HPDE6-E6E7 (cell line): ENCODE measurements around the gene TMEM121B.

Experiments
- DNase-seq: peaks from one replicate; pipeline ENCODE4 v3.0.0; 2011; ENCODE audit warnings: missing footprints; ENCODE audit errors: extremely low spot score

Gene TMEM121B

GRCh38 chr22:17110791-17111550, 10.2 kb downstream of the TMEM121B start:
- no peak for DNase-seq

- no peak for DNase-seq
These were observed 11.2 kb downstream of the TMEM121B start for GRCh38 chr22:17109976-17110375.

- no peak for DNase-seq
These were observed 11.9 kb downstream of the TMEM121B start for GRCh38 chr22:17109113-17109865.

GRCh38 chr22:17108256-17109112, 12.7 kb downstream of the TMEM121B start:
- no peak for DNase-seq

- no peak for DNase-seq
These were observed 13.7 kb downstream of the TMEM121B start for GRCh38 chr22:17107547-17107810.

- no peak for DNase-seq
These were observed 14.2 kb downstream of the TMEM121B start for GRCh38 chr22:17106785-17107546.

- DNase-seq = no peak
These were observed 14.9 kb downstream of the TMEM121B start for GRCh38 chr22:17106161-17106784.

GRCh38 chr22:17105143-17106129, 15.7 kb downstream of the TMEM121B start:
- DNase-seq = no peak

- no peak for DNase-seq
These were observed 16.7 kb downstream of the TMEM121B start for GRCh38 chr22:17104336-17104935.

- no peak for DNase-seq
These were observed 17.8 kb downstream of the TMEM121B start for GRCh38 chr22:17103351-17103750.

- DNase-seq = no peak
These were observed 18.9 kb downstream of the TMEM121B start for GRCh38 chr22:17102297-17102667.

GRCh38 chr22:17101475-17102296, 19.5 kb downstream of the TMEM121B start:
- no peak for DNase-seq

- DNase-seq = no peak
These were observed 20.5 kb downstream of the TMEM121B start for GRCh38 chr22:17100621-17101020.

GRCh38 chr22:17098379-17098819, 22.8 kb downstream of the TMEM121B start:
- DNase-seq = no peak

GRCh38 chr22:17097701-17098100, 23.5 kb downstream of the TMEM121B start:
- DNase-seq = no peak

GRCh38 chr22:17097062-17097461, 24.1 kb downstream of the TMEM121B start:
- no peak for DNase-seq

GRCh38 chr22:17096071-17096470, 25.1 kb downstream of the TMEM121B start:
- DNase-seq = no peak

GRCh38 chr22:17095538-17095937, 25.6 kb downstream of the TMEM121B start:
- DNase-seq = no peak

- no peak for DNase-seq
These were observed 28.1 kb downstream of the TMEM121B start for GRCh38 chr22:17093081-17093480.
